GM23248 (cell line): ENCODE data around the gene PHACTR3.

ENCODE experiments used
- EZH2 ChIP-seq: fragments of 200-600 bp; sonication (generic); IDR thresholded peaks from 2 replicates; pipeline ENCODE4 v1.6.1; 2018; ENCODE audit warnings: antibody characterized with exemption, mild to moderate bottlenecking; ENCODE audit not compliant: insufficient read depth, poor library complexity, severe bottlenecking
- EZH2phosphoT487 ChIP-seq: fragments of 200-600 bp; sonication (generic); IDR thresholded peaks from 2 replicates; pipeline ENCODE4 v1.6.1; 2018; ENCODE audit warnings: antibody characterized with exemption, moderate library complexity, mild to moderate bottlenecking, low read depth; ENCODE audit not compliant: insufficient read depth

- no peak for TF ChIP-seq EZH2phosphoT487
- TF ChIP-seq EZH2: no peak
Measured at GRCh38 chr20:59744756-59745155, 140.4 kb downstream of the PHACTR3 start.
